WERI-Rb-1 (cell line): ENCODE data around the gene BPHL.

Source experiments
- DNase-seq: peaks from one replicate; pipeline ENCODE4 v3.0.0-alpha.2; 2020
- H3K27ac ChIP-seq: fragments of 250-450 bp; sonication (Bioruptor Pico); 2 replicates; pipeline ENCODE4 v1.5.1; 2020; ENCODE audit warnings: mild to moderate bottlenecking, moderate library complexity
- H3K27me3 ChIP-seq: fragments of 250-450 bp; sonication (Bioruptor Pico); 2 replicates; pipeline ENCODE4 v1.5.1; 2021; ENCODE audit warnings: mild to moderate bottlenecking, low read depth, moderate library complexity; ENCODE audit not compliant: insufficient read depth, severe bottlenecking
- H3K36me3 ChIP-seq: fragments of 250-450 bp; sonication (Bioruptor Pico); 2 replicates; pipeline ENCODE4 v1.5.1; 2020; ENCODE audit warnings: mild to moderate bottlenecking, moderate library complexity
- H3K4me3 ChIP-seq: 2 replicates; pipeline ENCODE4 v1.5.1; 2011; ENCODE audit warnings: low read depth, mild to moderate bottlenecking, control low read depth, low read length
- H3K9me3 ChIP-seq: fragments of 250-450 bp; sonication (Bioruptor Pico); 2 replicates; pipeline ENCODE4 v1.5.1; 2021; ENCODE audit warnings: mild to moderate bottlenecking, moderate library complexity; ENCODE audit not compliant: severe bottlenecking
- CTCF ChIP-seq: IDR thresholded peaks from 2 replicates; pipeline ENCODE4 v1.5.1; 2011; ENCODE audit warnings: low read depth, mild to moderate bottlenecking, control low read depth, inconsistent platforms, low read length

BPHL gene

GRCh38 chr6:3190056-3190455, 71.5 kb downstream of the BPHL start:
- no peak for DNase-seq
- Histone ChIP-seq H3K9me3 (peaks cover 2% of the 10 kb centered on the region), H3K27me3 (no peaks in the 10 kb centered on the region), H3K4me3 (no peak overlapping the region), H3K36me3 (peaks cover 20% of the 10 kb centered on the region), H3K27ac (no peak overlapping the region)
- TF ChIP-seq CTCF = no peak

GRCh38 chr6:3190779-3191178, 72.3 kb downstream of the BPHL start:
- TF ChIP-seq CTCF = no peak
- DNase-seq = no peak
- no peak overlapping the region for H3K27ac ChIP-seq
- H3K27me3 ChIP-seq = no peaks in the 10 kb centered on the region
- peaks cover 20% of the 10 kb centered on the region for H3K36me3 ChIP-seq
- H3K4me3 ChIP-seq = no peak overlapping the region
- peaks cover 2% of the 10 kb centered on the region for H3K9me3 ChIP-seq

DNA sequence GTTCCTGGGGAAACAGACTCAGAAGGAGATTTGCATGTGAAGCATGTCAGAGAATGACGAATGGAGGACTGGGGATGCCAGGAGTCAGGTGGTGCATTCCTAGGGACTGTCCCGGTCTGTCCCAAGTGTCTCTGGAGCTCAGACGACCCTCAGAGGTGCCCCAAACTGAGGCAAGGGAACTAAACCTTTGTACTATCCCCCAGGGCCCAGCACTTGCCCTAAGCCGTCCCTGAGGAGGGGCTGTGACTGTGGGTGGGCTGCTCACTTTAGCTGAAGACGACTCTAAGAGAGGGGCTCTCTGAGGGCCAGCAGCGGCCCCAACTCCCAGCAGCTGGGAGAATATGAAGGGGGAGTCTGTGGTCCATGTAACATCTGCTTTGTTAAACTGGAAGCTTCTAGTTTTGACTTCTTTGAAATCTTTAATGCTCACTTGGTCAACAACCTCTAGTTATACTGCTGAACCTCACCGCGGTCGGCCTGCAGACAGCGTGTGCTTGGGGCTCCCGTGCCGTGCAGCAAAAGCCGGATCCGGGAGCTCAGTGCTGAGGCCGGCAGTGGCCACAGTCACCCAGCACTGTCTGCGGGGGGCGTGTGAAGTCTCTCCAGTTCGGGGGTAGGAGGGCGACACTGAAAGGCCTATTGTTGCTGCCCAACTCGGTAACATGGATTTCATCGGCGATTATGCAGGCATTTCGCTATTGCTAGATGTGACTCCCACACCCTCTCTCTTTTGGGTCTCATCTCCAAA, 74.8 kb downstream of the BPHL start:
- H3K27me3 ChIP-seq = no peaks in the 10 kb centered on the region
- H3K36me3 ChIP-seq = peaks cover 20% of the 10 kb centered on the region
- H3K4me3 ChIP-seq = no peak overlapping the region
- peak; percentile 6 for DNase-seq
- no peak overlapping the region for H3K27ac ChIP-seq
- no peak for TF ChIP-seq CTCF
- peaks cover 2% of the 10 kb centered on the region for H3K9me3 ChIP-seq

GRCh38 chr6:3194535-3195419, 76.3 kb downstream of the BPHL start:
- Histone ChIP-seq H3K9me3 (peaks cover 8% of the 10 kb centered on the region), H3K36me3 (peaks cover 13% of the 10 kb centered on the region), H3K27me3 (no peaks in the 10 kb centered on the region), H3K4me3 (peak overlapping the region; percentile 63), H3K27ac (peak overlapping the region; percentile 79)
- no peak for TF ChIP-seq CTCF
- DNase-seq = peak; percentile 24

DNA sequence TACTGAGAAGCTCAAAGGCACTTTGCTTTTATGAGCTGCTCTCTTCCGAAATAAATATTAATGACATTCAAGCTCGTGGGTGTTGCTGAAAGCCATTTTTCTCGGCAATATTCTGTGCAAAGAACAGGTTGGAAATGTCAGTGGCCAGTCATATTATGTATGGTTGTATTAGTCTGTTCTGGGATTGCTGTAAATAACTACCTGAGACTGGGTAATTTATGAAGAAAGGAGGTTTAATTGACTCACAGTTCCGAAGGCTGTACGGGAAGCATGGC, 76.8 kb downstream of the BPHL start:
- Histone ChIP-seq H3K9me3 (peaks cover 8% of the 10 kb centered on the region), H3K4me3 (peak overlapping the region; percentile 63), H3K36me3 (peaks cover 7% of the 10 kb centered on the region), H3K27ac (peak overlapping the region; percentile 79), H3K27me3 (no peaks in the 10 kb centered on the region)
- TF ChIP-seq CTCF = no peak
- DNase-seq = no peak
